Smooth muscle cell (in vitro differentiated cells): ENCODE measurements around the gene PPP1R8. TPM values are rescaled to one million over a fixed set of nuclear protein-coding genes. Genes with fewer than 3 reads are reported as not detected.

ENCODE experiments used
- DNase-seq: peaks from one replicate; lab custom pipeline; 2025; ENCODE audit not compliant: unreplicated experiment; lab: John Stamatoyannopoulos, UW
- H2AFZ ChIP-seq: fragments of 200-600 bp; sonication (generic); 2 replicates; pipeline ENCODE4 v1.6.0; 2016; ENCODE audit warnings: antibody characterized with exemption, low read depth, mild to moderate bottlenecking
- H3F3A ChIP-seq: fragments of 200-600 bp; sonication (generic); 2 replicates; pipeline ENCODE4 v1.6.0; 2017; ENCODE audit warnings: antibody characterized with exemption, low read depth
- H3K27ac ChIP-seq: fragments of 200-600 bp; sonication (generic); 2 replicates; pipeline ENCODE4 v1.5.1; 2016; ENCODE audit warnings: low read depth, mild to moderate bottlenecking
- H3K27me3 ChIP-seq: fragments of 200-600 bp; sonication (generic); 2 replicates; pipeline ENCODE4 v1.6.1; 2016; ENCODE audit warnings: low read depth, mild to moderate bottlenecking
- H3K36me3 ChIP-seq: fragments of 200-600 bp; sonication (generic); 2 replicates; pipeline ENCODE4 v1.5.1; 2016; ENCODE audit warnings: low read depth
- H3K4me1 ChIP-seq: fragments of 200-600 bp; sonication (generic); 2 replicates; pipeline ENCODE4 v1.5.1; 2016; ENCODE audit warnings: low read depth
- H3K4me2 ChIP-seq: fragments of 200-600 bp; sonication (generic); 2 replicates; pipeline ENCODE4 v1.6.0; 2016; ENCODE audit warnings: mild to moderate bottlenecking
- H3K4me3 ChIP-seq: fragments of 200-600 bp; sonication (generic); 2 replicates; pipeline ENCODE4 v1.5.1; 2016; ENCODE audit warnings: mild to moderate bottlenecking
- H3K79me2 ChIP-seq: fragments of 200-600 bp; sonication (generic); 2 replicates; pipeline ENCODE4 v1.6.0; 2016; ENCODE audit warnings: low read depth, mild to moderate bottlenecking
- H3K9ac ChIP-seq: fragments of 200-600 bp; sonication (generic); 2 replicates; pipeline ENCODE4 v1.6.0; 2016; ENCODE audit warnings: low read depth
- H3K9me3 ChIP-seq: fragments of 200-600 bp; sonication (generic); replicated peaks from 2 replicates; pipeline ENCODE4 v1.5.1; 2016; ENCODE audit warnings: low read depth
- H4K20me1 ChIP-seq: fragments of 200-600 bp; sonication (generic); 2 replicates; pipeline ENCODE4 v1.6.0; 2016; ENCODE audit warnings: low read depth
- WGBS: methylation state at CpG from one replicate; pipeline ENCODE4 v1.1.7; 2016; ENCODE audit warnings: low lambda C conversion rate; 5-methylcytosine and 5-hydroxymethylcytosine counted together
- polyA plus RNA-seq: library from polyadenylated mRNA; unstranded; fragments of >200 nt; fragmentation: Nextera tagmentation; extraction: Ambion mirVana; gene quantifications from 2 replicates; pipeline ENCODE4 v1.2.1, GENCODE V29; 2016
- total RNA-seq: library from RNA; depleted of rRNA; stranded (reverse); fragments of >200 nt; gene quantifications from 2 replicates; pipeline ENCODE4 v1.2.3, GENCODE V29; 2014
- TF ChIP-seq, protein P1 (sequence below): fragments of 200-600 bp; sonication (generic); IDR thresholded peaks from 2 replicates; pipeline ENCODE4 v1.5.1; 2017; ENCODE audit warnings: borderline replicate concordance, mild to moderate bottlenecking, antibody characterized with exemption; ENCODE audit not compliant: insufficient read depth, poor library complexity, severe bottlenecking

PPP1R8 gene
- total and polyA plus RNA-seq, 2 experiments from 2014 or later = 14.4 to 36.4 TPM

DNA sequence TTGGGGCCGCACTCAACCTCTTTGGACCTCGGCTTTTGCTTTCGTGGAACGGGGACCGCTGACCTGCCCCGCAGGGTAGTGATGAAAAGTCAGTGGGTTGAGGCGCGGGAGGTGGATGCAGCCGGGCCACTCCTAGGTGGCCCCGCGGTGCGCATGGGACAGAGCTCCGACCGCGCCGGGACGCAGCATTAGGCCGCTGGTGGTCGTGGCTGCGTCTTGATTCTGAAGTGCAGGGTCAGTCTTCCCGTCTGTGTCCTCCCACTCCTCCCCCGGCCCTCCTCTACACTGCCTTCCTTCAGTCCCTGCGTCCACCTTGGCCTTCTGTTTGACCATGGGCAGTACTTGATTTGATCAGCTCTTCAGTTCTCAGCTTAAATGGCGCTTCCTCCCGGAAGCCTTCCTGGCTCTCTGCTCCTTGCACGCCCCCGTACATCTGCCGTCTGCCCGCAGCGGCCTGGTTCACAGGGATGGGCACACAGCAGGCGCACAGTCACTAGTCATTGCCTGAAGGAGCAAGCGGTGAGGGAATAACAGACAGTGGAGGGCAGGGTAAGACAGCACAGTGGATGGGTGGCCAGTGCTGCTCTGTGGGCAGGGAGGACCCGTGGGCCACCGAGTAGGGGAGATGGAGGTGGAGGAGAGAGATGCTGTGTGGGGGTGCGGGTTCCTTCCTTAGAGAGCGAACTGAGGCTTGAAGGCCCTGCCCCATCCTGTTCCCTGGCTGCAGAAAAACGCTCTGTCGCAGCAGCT, 42.4 kb downstream of the PPP1R8 start:
- Histone ChIP-seq H3K4me3 (peak overlapping the region; percentile 76), H3K9me3 (no peaks in the 10 kb centered on the region), H3K27me3 (no peaks in the 10 kb centered on the region), H3K4me1 (no peaks in the 10 kb centered on the region), H3K4me2 (peak overlapping the region; percentile 90), H3K36me3 (no peaks in the 10 kb centered on the region), H3K9ac (no peak overlapping the region), H2AFZ (peak overlapping the region; percentile 99), H3K27ac (no peak overlapping the region), H4K20me1 (no peaks in the 10 kb centered on the region), H3F3A (no peaks in the 10 kb centered on the region), H3K79me2 (no peaks in the 10 kb centered on the region)
- WGBS = 18% methylated on average over 38 of the region's 38 CpGs
- TF ChIP-seq, protein P1, sequence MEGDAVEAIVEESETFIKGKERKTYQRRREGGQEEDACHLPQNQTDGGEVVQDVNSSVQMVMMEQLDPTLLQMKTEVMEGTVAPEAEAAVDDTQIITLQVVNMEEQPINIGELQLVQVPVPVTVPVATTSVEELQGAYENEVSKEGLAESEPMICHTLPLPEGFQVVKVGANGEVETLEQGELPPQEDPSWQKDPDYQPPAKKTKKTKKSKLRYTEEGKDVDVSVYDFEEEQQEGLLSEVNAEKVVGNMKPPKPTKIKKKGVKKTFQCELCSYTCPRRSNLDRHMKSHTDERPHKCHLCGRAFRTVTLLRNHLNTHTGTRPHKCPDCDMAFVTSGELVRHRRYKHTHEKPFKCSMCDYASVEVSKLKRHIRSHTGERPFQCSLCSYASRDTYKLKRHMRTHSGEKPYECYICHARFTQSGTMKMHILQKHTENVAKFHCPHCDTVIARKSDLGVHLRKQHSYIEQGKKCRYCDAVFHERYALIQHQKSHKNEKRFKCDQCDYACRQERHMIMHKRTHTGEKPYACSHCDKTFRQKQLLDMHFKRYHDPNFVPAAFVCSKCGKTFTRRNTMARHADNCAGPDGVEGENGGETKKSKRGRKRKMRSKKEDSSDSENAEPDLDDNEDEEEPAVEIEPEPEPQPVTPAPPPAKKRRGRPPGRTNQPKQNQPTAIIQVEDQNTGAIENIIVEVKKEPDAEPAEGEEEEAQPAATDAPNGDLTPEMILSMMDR = no peak
- no peak for DNase-seq

DNA sequence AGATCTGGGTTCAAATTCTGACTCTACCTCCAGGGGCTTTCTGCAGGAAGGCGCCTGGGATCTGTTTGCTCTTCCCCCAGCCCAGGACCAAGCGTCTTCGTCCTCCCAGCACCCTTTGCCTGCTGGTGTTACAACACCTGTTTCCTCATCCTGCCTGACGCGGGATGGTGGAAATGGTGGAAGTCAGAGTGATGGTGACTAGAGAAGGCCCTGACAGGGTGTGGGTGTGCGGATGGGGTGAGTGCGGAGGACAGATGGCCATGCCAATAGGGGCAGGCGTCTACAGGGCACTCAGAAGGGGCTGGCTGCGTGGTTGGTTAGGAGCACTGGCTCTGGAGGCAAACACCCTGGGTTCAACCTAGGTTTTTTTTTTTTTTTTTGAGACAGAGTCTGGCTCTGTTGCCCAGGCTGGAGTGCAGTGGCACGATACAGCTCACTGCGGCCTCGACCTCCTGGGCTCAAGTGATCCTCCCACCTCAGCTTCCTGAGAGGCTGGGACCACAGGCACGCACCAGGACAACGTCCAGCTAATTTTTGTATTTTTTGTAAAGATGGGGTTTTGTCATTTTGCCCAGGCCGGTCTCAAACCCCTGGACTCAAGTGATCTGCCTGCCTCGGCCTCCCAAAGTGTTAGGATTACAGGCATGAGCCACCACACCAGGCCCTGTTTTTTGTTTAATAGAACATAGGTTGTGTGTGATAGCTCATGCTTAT, 43.2 kb downstream of the PPP1R8 start:
- Histone ChIP-seq H2AFZ (no peak overlapping the region), H3F3A (no peaks in the 10 kb centered on the region), H3K4me3 (no peak overlapping the region), H3K79me2 (no peaks in the 10 kb centered on the region), H3K9me3 (no peaks in the 10 kb centered on the region), H3K36me3 (no peaks in the 10 kb centered on the region), H3K4me2 (no peak overlapping the region), H3K4me1 (no peaks in the 10 kb centered on the region), H4K20me1 (no peaks in the 10 kb centered on the region), H3K27ac (no peak overlapping the region), H3K27me3 (no peaks in the 10 kb centered on the region), H3K9ac (no peak overlapping the region)
- 98% methylated on average over 16 of the region's 16 CpGs for WGBS
- no peak for DNase-seq
- TF ChIP-seq, protein P1 = no peak

DNA sequence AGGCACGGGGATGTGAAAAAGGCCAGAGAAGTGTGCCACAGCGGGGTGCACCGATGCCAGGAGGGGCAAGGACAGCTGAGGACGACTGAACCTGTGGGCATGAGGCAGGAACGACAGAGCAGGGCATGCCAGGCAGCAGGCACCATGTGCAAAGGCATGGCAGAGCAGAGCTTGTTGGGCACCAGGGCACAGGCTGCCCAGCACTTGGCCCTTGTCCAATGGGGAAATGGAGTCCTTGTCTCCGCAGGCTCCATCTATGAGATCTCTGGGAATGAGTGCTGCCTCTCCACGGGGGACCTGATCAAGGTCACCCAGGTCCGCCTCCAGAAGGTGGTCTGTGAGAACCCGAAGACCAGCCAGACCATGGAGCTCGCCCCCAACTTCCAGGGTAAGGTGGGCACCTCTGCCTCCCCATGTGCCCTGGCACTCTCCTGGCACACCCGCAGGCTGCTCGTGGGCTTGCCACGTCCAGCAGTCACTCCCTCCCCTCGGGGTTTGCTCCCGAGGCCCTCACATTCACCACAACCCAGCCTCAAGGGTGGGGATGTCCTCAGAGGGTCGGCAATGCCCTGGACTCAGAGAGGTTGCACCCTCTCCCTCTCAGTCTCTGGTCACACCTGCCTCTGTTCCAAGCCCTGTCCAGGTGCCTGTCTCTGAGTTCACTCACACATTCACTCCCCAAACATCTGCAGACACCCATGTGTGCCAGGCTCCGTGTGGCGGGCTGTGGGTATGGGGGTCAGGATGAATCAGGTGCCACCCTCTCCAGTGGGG, 45.9 kb downstream of the PPP1R8 start:
- Histone ChIP-seq H3K27me3 (no peaks in the 10 kb centered on the region), H3K79me2 (no peaks in the 10 kb centered on the region), H3K36me3 (no peaks in the 10 kb centered on the region), H3F3A (no peaks in the 10 kb centered on the region), H3K4me1 (no peaks in the 10 kb centered on the region), H3K9ac (no peak overlapping the region), H3K4me2 (no peak overlapping the region), H3K4me3 (no peak overlapping the region), H4K20me1 (no peaks in the 10 kb centered on the region), H2AFZ (no peak overlapping the region), H3K27ac (no peak overlapping the region), H3K9me3 (no peaks in the 10 kb centered on the region)
- TF ChIP-seq, protein P1 = no peak
- no peak for DNase-seq
- 88% methylated on average over 18 of the region's 18 CpGs for WGBS
